UCSD-AML1 (cell line): ENCODE measurements around the gene C16orf78.
"Not testable (repeated sequence)": the region's sequence is repeated elsewhere in the genome, so short reads cannot be mapped to it uniquely, and the experiment has no call there.

Experiments used
- DNase-seq: peaks from one replicate; lab custom pipeline; 2025; ENCODE audit not compliant: unreplicated experiment; lab: John Stamatoyannopoulos, UW

The C16orf78 gene

DNA sequence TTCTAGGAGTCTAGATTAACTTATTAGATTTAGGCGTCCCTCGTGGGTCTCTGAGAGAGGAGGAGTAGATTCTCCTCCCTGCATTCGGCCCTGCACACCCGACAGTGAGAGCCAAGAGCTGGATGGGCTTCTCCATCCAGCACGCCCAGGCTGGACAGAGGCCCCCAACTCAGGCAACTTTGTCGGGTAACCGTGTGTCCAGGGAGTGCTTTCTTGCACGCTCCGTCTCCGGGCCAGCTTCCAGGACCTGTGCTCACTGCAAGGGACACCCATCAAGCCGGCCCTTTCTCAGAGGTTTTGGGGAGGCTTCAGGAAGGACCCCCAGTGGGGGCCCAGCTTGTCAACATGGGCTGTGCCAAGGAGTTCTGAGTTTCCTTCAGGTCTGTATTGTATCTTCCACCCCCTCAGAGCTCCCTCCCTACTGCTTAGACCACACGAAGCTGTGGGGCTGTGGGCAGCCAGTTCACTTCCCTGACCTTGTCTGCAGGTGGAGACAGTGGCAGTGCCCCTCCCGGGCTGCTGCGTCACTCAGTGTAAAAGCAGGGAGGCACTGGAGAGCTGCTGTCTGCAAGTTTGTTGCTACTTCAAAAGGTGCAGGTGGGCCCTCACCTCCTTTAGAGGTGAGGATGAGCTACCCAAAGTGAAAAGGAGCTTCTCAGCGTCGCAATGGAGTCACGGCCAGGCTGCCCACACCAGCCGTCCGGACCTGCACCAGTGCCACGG lies 24.0 kb upstream of the C16orf78 start:
- DNase-seq: no peak

DNA sequence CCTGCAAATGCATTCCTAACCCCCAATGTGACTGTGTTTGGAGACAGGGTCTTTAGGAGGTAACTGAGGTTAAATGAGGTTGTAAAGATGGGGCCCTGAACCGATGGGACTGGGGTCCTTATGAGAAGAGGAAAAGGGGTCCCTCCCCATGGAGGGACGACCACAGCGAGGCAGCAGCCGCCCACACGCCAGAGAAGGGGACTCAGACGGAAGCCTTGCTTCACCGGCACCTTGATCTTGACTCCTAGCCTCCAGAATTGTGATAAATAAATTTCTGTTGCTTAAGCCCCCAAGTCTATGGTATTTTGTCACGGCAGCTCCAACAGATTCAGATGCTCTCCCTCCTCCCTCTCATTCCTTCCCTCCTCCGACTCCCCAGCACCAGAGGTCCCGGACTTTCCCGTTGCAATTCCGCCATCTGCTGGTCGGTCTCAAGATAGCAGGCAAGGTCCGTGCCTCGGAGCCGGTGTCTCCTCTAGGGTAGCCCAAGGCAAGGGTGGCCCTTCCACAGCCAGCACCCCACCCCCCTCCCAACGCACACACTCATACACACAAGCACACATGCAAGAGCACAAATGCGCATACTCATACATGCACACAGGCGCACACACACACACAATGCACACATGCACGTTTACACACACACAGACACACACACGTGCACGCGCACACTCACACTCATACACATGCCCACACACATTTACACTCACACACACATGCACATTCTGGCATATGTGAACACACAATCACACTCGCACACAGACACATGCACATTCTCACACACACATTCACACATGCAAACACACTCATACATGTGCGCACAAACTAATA lies 23.1 kb upstream of the C16orf78 start:
- peak; percentile 52 for DNase-seq

DNA sequence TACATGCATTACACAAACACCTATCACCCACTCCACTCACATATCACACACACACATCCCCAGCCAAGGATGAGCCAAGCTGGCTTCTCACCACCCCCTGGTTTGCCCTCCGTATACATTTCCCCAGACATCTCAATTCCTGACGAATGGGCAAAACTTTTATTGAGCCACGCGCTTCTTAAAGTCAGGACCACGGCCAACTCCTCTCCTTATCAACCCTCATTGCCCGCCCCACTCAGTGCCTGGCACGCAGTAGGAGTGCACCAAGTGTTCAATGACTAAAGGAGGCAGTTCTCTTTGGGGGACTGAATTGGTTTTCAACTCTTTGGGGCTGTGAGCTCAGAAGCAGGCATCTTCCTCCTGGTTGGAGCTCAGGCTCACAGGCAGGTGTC lies 22.5 kb upstream of the C16orf78 start:
- DNase-seq: no peak

DNA sequence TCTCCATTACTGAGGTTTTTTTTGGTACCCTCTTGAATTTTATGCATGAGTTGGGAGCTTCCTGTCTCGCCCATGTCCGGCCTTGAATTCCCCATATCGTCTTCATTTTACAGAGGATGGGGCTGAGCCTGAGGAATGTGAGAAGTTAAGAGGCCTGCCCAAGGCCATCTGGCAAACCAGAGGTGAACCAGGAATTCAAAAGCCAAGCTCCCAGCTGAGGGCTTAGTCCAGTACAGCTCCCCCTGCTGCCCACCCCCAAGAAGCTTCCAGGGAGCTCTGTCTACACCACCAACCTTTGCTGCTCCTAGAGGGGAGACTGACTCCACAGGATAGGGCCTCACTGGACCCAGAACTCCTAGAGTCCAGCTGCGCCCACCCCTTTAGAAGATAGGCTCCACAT lies 20.7 kb upstream of the C16orf78 start:
- no peak for DNase-seq

DNA sequence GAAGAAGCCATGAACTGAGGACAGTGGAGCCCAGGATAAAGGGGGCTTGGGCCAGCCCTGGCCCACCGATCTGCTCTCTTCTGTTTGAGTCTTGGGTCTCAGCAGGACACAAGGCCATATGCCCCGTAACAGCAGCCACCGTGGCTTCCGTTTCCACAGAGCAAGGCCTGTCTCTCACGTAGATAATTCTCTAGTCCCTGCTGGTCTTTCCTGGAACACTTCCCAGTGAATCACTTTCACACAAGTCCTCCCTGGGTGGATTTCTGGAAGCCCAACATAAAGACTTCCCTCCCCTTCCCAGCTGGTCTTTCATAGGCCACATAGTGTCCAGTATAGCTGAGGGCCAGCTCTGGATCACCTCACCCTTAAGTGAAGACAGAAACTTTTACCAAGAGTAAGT lies 19.9 kb upstream of the C16orf78 start:
- DNase-seq: no peak

DNA sequence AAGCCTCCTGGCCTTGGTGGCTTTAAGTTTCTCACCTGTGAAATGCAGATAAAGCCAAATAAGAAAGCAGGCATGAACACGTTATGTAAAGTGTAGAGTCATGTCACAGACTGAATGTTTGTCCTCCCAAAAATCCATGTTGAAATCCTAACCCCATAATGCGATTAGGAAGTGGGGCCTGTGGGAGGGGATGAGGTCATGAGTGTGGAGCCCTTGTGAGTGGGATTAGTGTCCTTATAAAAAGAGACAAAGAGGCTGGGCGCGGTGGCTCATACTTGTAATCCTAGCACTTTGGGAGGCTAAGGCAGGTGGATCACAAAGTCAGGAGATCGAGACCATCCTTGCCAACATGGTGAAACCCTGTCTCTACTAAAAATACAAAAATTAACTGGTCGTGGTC lies 19.5 kb upstream of the C16orf78 start:
- no peak for DNase-seq

DNA sequence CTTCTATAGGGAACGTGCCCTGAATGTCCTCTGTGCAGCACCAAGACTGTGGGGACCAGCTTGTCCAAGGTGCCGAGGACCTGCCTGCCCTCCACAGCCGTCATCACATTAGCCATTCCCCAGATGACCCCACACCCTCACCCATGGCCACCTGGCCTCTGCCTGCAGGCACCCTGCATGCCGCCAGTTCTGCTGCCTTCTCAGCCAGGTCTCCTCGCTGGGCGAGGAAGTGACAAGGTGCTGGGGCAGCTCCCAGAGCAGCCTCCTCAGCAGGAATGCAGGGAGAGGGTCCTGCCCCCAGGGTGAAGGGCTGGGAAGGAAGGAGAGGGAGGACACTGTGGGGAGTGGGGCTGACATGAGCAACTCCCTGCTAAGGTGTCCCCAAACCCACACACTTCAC lies 18.6 kb upstream of the C16orf78 start:
- DNase-seq: no peak

DNA sequence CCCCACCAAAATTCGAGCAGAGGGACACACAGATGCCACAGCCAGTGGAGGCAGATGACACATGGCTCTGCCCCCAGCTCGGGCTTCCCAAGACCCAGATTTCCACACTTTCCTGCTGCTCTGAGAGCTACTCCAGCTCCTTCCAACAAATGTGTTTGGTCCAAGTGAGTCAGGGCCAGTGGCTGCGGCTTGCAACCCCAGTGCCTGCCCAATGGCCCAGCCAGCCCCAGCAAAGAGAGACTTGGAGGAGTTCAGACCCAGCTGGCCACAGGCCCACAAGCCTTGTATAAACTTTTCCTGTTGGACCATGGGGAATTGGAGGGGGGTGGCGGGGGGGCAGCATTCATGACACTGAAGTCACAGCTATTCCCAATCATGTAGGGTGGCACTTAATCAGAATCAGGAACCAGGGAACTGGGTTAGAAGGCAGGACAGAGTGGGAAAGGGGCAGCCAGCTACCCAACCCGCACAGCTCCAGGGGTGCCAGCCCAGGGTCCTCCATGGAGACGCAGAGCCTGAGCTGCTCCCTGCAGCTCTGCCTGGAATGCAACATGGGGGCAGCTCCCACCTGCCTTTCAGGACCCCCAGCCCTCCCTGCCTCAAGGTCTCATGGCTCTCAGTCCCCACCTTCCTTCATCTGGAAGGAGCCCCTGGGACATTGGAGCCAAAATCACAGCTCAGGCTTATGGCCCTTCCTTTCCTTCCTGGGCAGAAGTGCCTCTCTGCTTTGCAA lies 17.5 kb upstream of the C16orf78 start:
- DNase-seq: no peak

DNA sequence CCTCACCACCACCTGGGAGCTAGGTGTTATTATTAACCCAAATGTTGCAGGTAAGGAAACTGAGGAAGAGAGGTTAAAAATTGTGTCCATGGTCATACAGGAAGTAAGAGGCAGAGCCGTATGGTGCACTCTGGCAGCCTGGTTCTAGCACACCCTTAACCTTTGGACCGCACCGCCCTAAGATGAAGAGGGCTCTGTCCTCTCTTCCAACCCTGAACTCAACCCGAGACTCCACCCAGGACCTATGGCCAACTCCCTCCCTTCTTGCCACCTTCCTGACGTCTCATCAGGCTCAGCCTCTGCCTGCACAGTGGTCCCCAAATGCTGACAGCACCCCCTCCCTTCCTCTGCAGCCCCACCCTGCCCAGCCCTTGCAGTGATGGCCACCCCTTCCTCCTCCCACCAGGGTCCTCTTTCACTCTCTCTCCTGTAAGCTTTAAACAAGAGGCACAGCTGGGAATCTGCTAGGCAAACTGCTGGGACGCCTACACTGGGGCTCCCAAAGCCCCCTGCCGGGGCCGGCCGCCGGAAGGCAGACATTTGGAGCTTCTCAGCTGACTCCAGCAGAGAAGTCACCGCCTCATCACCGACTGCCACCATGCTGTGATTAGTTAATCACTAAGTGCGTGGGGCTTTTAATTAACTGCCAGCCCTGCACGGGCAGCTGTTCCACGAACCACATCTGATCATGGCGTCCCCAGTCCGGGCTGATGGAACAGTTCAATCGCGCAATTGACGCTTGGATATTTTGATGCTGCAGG lies 16.7 kb upstream of the C16orf78 start:
- no peak for DNase-seq

DNA sequence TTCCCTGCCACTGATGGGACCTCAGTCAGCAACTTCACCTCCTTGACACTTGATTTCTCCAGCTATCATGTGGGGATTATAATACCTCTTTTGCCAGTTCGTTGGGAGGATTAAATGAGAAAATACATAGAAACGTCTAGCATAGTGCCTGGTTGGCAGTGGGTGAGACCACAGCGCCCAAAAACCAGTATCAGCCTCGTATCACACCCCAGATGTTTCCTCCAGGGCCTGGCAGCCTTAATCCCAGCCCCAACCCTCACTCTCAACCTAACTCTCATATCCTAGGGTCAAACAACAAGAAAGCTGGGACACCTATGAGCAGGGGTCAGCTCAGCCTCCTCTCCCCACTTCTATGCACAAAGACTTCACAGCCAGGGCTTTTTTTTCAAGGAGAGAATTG lies 14.0 kb upstream of the C16orf78 start:
- no peak for DNase-seq

DNA sequence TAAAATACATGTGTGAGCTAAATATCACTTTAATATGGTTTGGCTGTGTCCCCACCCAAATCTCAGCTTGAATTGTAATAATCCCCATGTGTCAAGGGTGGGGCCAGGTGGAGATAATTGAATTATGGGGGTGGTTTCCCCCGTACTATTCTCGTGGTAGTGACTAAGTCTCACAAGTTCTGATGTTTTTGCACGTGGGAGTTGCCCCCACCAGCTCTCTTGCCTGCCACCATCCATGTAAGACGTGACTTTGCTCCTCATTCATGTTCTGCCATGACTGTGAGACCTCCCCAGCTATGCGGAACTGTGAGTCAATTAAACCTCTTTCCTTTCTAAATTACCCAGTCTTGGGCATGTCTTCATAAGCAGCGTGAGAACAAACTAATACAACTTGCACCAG lies 11.9 kb upstream of the C16orf78 start:
- DNase-seq: not testable (repeated sequence)

DNA sequence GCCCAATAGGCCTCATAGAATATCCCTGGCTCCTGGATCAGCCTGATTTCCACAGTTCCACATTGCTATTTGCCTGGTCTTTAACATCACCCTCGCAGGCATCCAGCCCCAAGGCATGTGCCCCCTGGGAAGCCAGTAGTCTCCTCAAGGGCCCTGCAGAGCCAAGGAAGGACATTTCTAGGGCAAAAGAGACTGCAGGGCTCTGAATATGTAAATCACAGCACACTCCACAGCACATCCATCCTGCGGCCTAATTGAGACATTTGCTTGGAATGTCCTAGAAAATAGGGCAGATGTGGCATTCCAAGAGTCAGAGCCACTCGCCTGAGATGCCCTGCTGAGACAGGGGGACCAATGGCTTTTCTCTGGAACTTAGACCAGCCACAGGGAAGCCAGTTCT lies 11.4 kb upstream of the C16orf78 start:
- no peak for DNase-seq

DNA sequence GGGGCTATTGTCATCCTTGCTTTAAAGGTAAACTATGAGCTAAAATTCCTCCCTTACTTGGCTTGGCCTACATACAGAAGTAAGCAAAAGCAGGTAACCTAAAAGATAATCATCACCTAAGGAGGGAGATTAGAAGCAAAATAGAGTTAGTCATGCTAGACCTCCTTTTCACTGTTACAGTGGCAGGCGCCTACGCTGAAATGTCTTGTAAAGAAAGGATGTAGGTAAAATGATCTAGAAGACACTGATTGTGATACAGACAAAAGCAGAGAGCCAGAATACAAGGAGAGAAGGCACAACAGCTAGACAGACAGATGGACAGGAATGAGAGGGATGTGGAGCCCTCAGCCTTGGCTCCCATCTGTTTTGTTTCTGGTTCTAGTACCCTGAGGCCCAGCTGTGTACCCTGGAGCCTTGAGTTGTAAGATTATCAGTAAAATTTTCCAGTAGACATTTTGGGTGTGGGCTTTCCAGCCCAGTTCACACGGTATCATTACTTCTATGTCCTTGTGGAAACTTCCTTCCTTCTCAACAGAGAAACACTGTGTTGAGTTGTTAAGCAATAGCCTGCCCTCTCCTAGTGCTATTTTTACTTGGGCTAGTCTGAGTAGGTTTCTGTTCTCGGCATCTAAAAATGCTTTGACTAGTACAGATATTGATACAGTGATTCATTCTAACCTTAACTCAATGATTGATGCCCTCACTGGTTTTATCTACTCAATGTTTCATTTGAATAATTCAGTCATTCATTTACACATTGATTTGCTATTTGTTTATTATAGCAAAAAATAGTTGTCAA lies 7.7 kb upstream of the C16orf78 start:
- no peak for DNase-seq

DNA sequence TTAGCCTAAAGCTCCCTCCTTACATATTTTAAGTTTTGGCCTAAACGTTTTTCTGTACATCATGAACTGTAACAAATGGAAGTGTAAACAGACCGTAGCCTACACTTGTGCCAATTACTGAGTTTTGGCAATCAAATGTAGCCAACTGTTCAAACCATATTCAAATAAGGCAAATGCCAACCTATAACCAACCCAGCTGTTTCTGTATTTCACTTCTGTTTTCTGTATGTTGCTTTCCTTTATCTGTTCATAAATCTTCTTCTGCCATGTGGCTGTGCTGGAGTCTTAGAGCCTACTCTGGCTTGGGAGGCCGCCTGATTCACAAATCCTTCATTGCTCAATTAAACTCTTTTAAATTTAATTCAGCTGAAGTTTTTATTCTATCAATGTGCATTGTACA lies 6.9 kb upstream of the C16orf78 start:
- DNase-seq: no peak

DNA sequence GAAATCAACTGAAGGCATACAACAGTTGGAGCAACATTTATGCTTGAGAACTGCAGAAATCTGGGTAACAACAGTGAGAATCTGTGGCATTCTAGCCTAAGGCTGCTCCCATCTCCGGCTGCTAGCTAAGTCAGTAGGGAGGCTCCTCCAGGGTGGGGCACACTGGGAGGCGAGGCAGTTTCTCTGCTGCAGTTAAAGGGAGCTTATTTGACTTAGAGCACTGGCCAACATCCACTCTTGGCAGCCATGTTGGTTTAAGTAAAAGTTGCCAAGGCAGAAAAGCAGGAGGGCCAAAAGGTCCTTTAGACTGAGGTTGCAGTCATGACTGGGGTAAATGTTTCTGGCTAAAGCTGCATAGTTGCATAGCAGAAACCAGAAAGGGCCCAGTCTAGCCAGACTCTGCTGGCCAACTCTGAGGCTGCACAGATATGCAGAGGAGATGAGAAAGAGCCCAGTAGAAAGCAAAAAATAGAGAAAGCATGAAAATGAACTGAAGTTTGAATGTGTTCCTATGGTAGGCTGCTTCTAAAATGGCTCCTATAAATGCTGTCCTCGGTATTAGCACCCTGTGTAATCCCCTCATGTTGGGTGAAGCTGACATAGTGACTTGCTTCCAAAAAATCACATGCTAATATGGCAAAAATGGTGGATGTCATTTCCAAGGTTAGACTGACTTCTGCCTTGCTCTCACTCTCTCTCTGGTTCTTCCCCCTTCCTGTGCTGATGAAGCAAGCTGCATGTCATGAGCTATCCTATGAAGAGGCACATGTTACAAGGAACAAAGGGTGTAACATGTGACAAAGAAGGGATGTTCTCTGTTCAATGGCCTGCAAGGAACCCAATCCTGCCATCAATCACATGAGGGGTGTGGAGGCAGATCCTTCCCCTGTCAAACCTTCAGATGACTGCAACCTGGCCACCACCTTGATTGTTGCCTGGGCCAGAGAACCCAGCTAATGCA lies 3.7 kb upstream of the C16orf78 start:
- DNase-seq: no peak

DNA sequence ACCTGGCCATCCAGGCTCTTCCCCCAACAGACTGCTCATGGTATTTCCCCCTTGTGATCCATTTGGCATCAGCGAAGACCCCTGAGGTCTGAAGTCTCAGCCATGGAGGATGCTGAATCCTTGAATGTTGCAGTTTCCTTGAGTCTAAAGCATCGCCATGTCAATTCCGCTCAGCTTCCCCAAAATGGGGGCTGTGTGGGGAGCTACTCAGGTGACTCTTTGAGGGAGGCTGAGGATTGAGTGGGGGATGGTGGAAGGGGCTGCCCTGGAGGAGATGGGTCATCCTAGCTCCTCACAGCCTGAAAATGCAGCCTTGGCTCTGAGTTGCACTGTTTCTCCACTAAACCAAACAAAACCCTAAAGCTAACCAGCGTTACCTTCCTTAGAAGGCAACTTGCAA lies 2.6 kb downstream of the C16orf78 start:
- DNase-seq: no peak

DNA sequence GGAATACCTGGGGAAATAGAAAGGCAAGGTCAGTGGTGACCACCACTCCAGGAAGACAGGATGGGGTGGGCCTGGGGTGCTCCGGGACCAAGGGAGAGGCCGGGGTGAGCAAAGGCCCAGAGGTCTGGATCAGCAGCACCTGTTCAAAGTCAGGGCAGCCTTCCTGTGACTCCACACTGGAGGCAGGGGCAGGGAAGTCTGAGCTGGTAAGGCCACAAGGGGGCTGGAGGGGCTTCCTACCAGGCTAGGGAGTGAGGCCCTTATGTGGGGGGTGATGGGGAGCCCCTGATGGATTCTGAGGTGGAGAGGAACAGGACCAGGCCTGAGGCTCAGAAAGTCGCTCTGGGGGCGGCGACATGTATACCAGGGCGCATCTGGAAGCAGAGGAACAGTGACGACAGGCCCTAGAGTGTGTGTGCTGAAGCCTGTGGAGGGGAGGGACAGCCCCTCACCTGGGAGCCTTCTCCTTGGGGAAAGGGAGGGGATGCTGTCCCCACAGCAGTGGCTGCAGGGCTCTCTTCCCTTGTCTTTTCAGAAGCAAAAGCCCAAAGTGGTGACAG lies 3.7 kb downstream of the C16orf78 start:
- no peak for DNase-seq

DNA sequence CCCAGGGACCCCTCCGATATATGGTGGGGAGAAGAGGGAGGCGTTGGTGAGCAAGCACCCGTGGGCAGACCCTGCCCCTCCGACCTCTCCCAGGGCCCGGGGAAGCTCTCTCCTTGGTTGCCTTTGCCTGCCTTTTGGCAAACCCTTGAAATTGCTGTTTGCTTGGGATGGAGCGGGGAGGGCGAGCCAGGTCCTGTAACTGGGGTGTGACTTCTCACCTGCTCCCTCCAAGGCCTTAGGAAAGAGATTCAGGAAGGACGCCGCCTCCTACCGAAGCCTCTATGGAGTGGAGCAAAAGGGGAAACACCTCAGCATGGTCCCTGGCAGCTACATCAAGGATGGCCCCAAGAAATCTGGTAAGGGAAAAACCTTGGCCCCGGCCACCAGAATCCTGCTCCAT lies 4.6 kb downstream of the C16orf78 start:
- no peak for DNase-seq

DNA sequence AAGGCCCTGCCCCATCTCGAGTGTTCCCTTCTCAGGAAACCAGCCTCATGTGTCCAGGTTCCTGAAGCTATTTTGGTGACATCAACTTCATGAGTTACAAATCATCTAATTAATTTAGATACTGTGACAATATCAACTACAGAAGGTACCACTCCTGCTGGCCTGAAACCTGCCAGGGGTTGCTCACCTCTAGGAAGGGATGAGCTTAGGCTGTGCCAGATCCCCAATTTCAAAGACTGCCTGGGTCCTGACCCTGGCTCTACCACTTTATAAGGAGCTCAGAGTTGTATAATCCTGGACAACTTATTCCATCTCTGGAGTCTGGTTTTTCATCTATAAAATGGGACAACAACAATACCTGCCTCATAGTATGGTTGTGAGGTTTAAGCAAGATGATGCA lies 5.2 kb downstream of the C16orf78 start:
- no peak for DNase-seq
